Loucy (cell line): ENCODE measurements around the gene AGBL1.

ENCODE experiments used
- H2AFZ ChIP-seq: fragments of 200-600 bp; sonication (generic); 2 replicates; pipeline ENCODE4 v1.6.0; 2016; ENCODE audit warnings: antibody characterized with exemption, mild to moderate bottlenecking, low read length, moderate library complexity
- H3F3A ChIP-seq: fragments of 200-600 bp; 2 replicates; pipeline ENCODE4 v1.6.0; 2016; ENCODE audit warnings: antibody characterized with exemption, low read depth, mild to moderate bottlenecking
- H3K27me3 ChIP-seq: fragments of 200-600 bp; sonication (generic); 2 replicates; pipeline ENCODE4 v1.6.1; 2014; ENCODE audit warnings: low read length, mild to moderate bottlenecking; ENCODE audit not compliant: insufficient read depth, poor library complexity, severe bottlenecking
- H3K36me3 ChIP-seq: fragments of 200-600 bp; sonication (generic); 2 replicates; pipeline ENCODE4 v1.6.1; 2016; ENCODE audit warnings: low read length; ENCODE audit not compliant: insufficient read depth
- H3K4me1 ChIP-seq: fragments of 200-600 bp; sonication (generic); 2 replicates; pipeline ENCODE4 v1.5.1; 2014; ENCODE audit warnings: low read length, mild to moderate bottlenecking; ENCODE audit not compliant: insufficient read depth, poor library complexity, severe bottlenecking
- H3K4me2 ChIP-seq: fragments of 200-600 bp; sonication (generic); 2 replicates; pipeline ENCODE4 v1.6.0; 2014; ENCODE audit warnings: antibody characterized with exemption, low read length, low read depth, mild to moderate bottlenecking; ENCODE audit not compliant: poor library complexity, severe bottlenecking
- H3K4me3 ChIP-seq: fragments of 200-600 bp; sonication (generic); 2 replicates; pipeline ENCODE4 v1.5.1; 2014; ENCODE audit warnings: low read length, mild to moderate bottlenecking, mixed read lengths; ENCODE audit not compliant: poor library complexity, severe bottlenecking
- H3K79me2 ChIP-seq: fragments of 200-600 bp; sonication (generic); 2 replicates; pipeline ENCODE4 v1.6.1; 2014; ENCODE audit warnings: low read length; ENCODE audit not compliant: insufficient read depth
- H3K9ac ChIP-seq: fragments of 200-600 bp; sonication (generic); 2 replicates; pipeline ENCODE4 v1.6.0; 2014; ENCODE audit warnings: mild to moderate bottlenecking, low read depth, low read length, moderate library complexity; ENCODE audit not compliant: poor library complexity, severe bottlenecking
- H3K9me2 ChIP-seq: fragments of 200-600 bp; sonication (generic); replicated peaks from 2 replicates; pipeline ENCODE4 v1.6.1; 2016; ENCODE audit warnings: low read depth, low read length, mixed read lengths
- H3K9me3 ChIP-seq: fragments of 200-600 bp; sonication (generic); 2 replicates; pipeline ENCODE4 v1.6.1; 2014; ENCODE audit warnings: mild to moderate bottlenecking, antibody characterized with exemption, low read length, low read depth; ENCODE audit not compliant: insufficient read depth
- H4K20me1 ChIP-seq: fragments of 200-600 bp; sonication (generic); 2 replicates; pipeline ENCODE4 v1.6.0; 2014; ENCODE audit warnings: antibody characterized with exemption, low read length, mild to moderate bottlenecking; ENCODE audit not compliant: insufficient read depth, poor library complexity, severe bottlenecking
- EZH2phosphoT487 ChIP-seq: fragments of 200-600 bp; IDR thresholded peaks from 2 replicates; pipeline ENCODE4 v1.6.1; 2018; ENCODE audit warnings: antibody characterized with exemption, mild to moderate bottlenecking, moderate library complexity, borderline replicate concordance
- TF ChIP-seq, protein P1 (sequence below): fragments of 200-600 bp; sonication (generic); conservative IDR thresholded peaks from 2 replicates; pipeline ENCODE4 v1.5.1; 2014; ENCODE audit warnings: mild to moderate bottlenecking, antibody characterized with exemption, low read length

The AGBL1 gene

DNA sequence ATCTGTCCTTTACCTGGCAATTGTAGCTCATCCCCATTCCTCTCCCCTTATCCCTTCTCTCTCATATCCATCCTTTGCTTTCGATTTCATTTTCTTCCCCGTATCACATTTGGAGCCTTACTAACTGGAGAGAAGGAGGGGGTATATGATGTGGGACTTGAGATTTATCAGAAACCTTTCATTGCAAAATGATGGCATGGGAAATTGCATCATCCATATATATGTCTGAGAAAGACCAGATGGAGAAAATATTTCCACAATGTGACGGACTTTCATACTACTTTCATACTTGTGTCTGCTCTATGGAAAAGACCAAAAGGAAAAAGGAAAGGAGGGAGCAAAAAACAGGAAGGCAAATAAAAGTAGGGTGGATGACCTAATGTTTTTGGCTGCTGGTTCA, 675.2 kb downstream of the AGBL1 start:
- H3K9ac ChIP-seq: no peak overlapping the region
- H4K20me1 ChIP-seq: no peaks in the 10 kb centered on the region
- no peak overlapping the region for H3K4me2 ChIP-seq
- H3K36me3 ChIP-seq: no peaks in the 10 kb centered on the region
- no peak overlapping the region for H3K4me3 ChIP-seq
- no peaks in the 10 kb centered on the region for H3K79me2 ChIP-seq
- H2AFZ ChIP-seq: no peak overlapping the region
- no peaks in the 10 kb centered on the region; the same call in 1 of the 2 replicates for H3K9me3 ChIP-seq
- no peak for TF ChIP-seq EZH2phosphoT487
- TF ChIP-seq, protein P1, sequence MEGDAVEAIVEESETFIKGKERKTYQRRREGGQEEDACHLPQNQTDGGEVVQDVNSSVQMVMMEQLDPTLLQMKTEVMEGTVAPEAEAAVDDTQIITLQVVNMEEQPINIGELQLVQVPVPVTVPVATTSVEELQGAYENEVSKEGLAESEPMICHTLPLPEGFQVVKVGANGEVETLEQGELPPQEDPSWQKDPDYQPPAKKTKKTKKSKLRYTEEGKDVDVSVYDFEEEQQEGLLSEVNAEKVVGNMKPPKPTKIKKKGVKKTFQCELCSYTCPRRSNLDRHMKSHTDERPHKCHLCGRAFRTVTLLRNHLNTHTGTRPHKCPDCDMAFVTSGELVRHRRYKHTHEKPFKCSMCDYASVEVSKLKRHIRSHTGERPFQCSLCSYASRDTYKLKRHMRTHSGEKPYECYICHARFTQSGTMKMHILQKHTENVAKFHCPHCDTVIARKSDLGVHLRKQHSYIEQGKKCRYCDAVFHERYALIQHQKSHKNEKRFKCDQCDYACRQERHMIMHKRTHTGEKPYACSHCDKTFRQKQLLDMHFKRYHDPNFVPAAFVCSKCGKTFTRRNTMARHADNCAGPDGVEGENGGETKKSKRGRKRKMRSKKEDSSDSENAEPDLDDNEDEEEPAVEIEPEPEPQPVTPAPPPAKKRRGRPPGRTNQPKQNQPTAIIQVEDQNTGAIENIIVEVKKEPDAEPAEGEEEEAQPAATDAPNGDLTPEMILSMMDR: no peak
- H3K4me1 ChIP-seq: no peaks in the 10 kb centered on the region
- no peaks in the 10 kb centered on the region for H3K27me3 ChIP-seq
- no peaks in the 10 kb centered on the region for H3K9me2 ChIP-seq
- no peaks in the 10 kb centered on the region for H3F3A ChIP-seq

DNA sequence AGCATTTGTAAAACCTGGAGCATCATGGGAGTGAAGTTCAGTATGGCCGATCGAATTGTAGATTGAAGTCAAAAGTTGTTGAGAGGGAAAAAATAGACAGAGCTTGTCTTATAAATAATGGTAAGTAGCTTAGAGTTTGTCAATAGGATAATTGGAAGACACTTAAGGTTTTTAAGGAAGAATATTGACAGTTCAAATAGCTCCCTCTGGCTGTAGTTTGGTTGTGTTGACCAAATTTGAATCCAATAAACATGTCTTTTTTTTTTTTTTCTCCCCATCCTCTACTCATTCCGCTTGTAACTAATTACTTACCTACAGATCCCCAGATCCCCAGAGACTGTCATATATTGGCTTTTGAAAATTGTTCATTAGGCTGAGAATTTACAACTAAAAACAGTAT, 677.0 kb downstream of the AGBL1 start:
- Histone ChIP-seq H4K20me1 (no peaks in the 10 kb centered on the region), H3K4me2 (no peak overlapping the region), H3F3A (no peaks in the 10 kb centered on the region), H3K4me3 (no peak overlapping the region), H3K4me1 (no peaks in the 10 kb centered on the region), H3K27me3 (no peaks in the 10 kb centered on the region), H2AFZ (no peak overlapping the region), H3K36me3 (no peaks in the 10 kb centered on the region), H3K79me2 (no peaks in the 10 kb centered on the region), H3K9me2 (no peaks in the 10 kb centered on the region), H3K9me3 (no peaks in the 10 kb centered on the region; the same call in 1 of the 2 replicates), H3K9ac (no peak overlapping the region)
- TF ChIP-seq EZH2phosphoT487: no peak
- TF ChIP-seq, protein P1: no peak

DNA sequence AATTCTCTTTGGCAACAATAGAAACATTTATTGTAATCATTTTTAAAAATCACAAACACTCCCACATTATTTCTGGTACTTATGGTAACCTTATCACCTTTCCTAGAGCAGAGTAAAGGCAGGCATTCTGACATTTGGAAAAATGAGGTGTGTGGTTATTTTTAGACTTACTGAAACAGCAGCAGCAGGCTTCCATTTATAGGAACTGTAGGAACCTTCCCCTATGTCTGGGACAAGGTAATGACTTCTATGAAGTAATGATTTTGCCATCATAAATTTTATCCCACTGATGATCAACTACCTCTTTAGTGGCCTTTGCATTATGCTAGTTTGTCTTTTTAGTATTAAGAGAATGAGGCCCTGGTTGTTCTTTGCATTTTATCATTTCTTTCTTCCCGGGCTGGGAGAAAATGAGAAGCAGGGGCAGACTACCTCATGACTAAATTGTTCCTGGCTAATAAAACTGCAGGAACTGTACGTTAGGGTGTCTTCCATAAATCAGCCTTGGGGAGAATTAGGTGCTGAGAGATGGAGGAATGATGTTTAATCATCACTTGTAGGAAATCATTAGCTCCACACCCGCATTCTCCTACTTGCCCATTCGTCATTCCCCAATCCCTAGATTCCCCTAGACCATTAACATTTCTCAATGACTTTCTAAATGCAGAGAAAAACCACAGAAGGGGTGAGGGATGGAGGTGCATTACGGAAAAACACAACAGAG, 680.3 kb downstream of the AGBL1 start:
- no peak overlapping the region for H3K4me2 ChIP-seq
- no peaks in the 10 kb centered on the region; the same call in 1 of the 2 replicates for H3K9me3 ChIP-seq
- no peaks in the 10 kb centered on the region for H3K4me1 ChIP-seq
- no peak overlapping the region for H3K4me3 ChIP-seq
- H3K27me3 ChIP-seq: no peaks in the 10 kb centered on the region
- no peaks in the 10 kb centered on the region for H3F3A ChIP-seq
- no peaks in the 10 kb centered on the region for H4K20me1 ChIP-seq
- no peaks in the 10 kb centered on the region for H3K9me2 ChIP-seq
- H3K36me3 ChIP-seq: no peaks in the 10 kb centered on the region
- TF ChIP-seq EZH2phosphoT487: no peak
- TF ChIP-seq, protein P1: no peak
- H3K79me2 ChIP-seq: no peaks in the 10 kb centered on the region
- H3K9ac ChIP-seq: no peak overlapping the region
- no peak overlapping the region for H2AFZ ChIP-seq
